NCI-H1930 (cell line): ENCODE results near the gene PPP2R2B.
"Not testable (repeated sequence)": the region's sequence is repeated elsewhere in the genome, so short reads cannot be mapped to it uniquely, and the experiment has no call there.

Experiments
- DNase-seq, 2 experiments: peaks; one replicate each; lab custom pipeline; 2025; lab: John Stamatoyannopoulos, UW

PPP2R2B gene

GRCh38 chr5:146744068-146744745 lies 134.3 kb downstream of the PPP2R2B start:
- DNase-seq = no peak

DNA sequence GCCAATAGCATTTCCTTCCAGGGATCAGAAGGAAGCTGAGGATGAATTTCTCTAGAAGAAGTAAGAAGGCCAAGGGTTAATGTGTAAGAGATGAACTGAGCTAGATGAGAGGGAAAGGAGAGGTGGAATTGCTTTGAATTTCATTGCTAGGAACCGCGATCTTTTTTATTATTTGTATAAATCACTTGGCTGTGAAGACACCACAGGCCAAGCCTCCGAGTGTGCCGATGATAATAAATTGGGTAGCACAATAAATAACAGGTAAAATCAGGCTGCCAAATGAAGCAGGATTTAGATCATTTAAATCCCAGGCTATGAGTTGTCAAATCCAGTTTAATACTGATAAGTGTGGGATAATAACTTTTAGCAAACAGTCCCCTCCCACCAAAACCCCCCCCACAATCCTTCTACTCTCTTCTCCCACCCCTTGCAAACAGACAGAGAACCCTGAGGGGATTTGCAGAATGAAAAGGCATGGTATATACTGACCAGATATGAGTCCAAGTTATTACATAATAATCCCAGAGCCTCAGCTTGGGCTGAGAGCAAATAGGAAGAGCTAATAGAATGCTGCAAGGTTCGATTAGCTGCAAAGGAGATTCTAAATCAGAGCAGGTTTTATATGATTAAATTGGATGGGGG lies 143.5 kb downstream of the PPP2R2B start:
- no peak for DNase-seq

GRCh38 chr5:146732962-146733361 lies 145.6 kb downstream of the PPP2R2B start:
- DNase-seq = no peak

GRCh38 chr5:146731909-146732659 lies 146.5 kb downstream of the PPP2R2B start:
- DNase-seq = no peak

DNA sequence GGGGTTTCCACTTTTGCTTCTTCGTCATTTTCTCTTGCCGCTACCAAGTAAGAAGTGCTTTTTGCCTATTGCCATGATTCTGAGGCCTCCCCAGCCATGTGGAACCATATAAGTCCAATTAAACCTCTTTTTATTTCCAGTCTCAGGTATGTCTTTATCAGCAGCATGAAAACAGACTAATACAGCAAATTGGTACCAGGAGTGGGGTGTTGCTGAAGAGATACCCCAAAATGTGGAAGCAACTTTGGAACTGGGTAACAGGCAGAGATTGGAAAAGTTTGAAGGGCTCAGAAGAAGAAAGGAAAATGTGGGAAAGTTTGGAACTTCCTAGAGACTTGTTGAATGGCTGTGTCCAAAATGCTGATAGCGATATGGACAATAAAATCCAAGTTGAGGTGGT lies 149.8 kb downstream of the PPP2R2B start:
- not testable (repeated sequence) for DNase-seq

DNA sequence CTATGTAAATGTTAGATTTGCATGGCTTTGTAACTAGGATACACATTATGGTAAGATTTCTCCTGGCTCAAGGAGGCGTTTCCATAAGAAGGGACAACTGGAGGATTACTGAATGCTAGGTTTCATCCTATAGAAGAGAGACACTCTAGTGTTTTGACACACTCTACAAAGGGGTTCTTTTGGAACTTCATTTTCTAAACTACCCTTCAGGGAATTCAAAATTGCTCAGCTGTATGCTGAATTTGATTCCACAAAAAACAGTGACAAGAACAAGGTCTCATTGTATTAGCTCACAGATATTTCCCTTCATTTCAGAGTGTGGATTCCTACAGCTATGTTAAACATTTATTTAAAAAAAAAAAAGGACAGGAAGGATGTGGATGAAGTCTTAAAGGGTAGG lies 151.7 kb downstream of the PPP2R2B start:
- DNase-seq = no peak

- no peak for DNase-seq
Measured at GRCh38 chr5:146726020-146726419, 152.5 kb downstream of the PPP2R2B start.

DNA sequence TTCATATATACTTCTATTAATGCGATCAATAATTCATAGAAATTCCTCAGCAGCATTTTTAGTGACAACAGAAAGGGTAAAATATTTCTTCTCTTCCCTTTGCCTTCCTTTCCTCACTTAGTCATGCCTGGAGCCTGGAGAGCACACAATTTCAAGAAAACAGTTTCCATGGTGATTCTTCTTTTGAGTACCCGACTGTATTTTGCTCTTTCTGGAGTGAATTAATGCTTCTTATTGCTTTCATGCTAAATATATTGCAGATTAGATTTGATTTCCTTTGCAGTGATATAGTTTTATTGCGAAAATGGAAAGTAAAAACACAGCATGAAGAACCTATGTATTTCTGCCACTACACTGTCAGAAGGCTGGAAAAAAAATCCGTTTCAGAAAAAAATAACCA lies 153.5 kb downstream of the PPP2R2B start:
- no peak for DNase-seq

DNA sequence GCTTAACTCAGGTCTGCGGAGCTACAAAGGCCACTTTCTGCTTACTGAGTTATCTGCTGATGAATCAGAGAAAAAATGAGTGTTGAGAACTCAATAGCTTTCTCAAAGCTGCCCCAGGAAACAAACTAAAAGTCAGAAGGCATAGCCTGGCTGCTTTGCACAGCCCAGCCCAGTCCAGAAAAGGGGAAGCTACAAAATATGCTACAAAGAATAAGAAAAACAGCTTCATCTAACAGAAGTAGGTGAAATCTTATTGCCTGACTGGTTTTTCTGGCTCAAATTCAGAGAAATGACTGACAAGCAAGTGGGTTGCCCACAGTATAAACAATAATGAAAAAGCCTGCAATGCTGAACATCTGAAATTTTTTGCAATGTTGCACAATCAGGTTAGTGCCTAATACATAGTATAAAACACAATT lies 156.2 kb downstream of the PPP2R2B start:
- no peak for DNase-seq

DNA sequence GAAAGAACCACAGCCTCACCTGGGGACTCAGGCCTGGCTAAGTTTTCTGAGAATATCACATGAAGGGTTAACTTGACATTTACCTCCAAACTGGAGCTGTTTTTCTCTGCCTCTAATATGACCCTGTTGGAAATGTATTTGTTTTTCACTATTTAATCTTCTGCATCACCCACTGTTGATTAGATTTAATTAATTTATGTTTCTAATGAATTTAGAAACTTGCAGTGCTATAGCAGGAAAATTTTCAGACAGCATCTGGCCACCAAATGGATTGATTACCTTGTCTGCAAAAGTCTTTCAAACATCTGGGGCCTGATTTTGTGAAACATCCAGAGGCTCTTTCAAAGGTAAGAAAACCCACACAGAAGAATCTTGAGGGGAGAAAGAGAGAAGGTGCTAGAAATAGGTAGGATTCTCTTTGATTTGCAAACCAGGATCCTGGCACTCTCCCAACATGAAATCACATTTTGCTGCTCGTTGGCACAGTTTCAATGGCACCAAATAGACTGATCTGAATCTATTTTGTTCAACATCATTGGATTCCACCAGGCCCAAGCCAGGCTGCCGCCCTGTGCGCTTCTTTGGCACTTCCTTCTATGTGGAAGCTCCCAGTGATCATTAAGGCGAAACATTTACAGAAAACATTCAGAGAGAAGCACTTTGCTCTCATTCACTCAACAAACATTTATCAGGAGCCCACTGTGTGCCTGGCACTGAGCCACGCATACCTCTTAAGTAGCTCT lies 157.3 kb downstream of the PPP2R2B start:
- no peak for DNase-seq

- no peak for DNase-seq
Measured at GRCh38 chr5:146720107-146720506, 158.4 kb downstream of the PPP2R2B start.

GRCh38 chr5:146719179-146719578 lies 159.4 kb downstream of the PPP2R2B start:
- no peak for DNase-seq

GRCh38 chr5:146718609-146719008 lies 159.9 kb downstream of the PPP2R2B start:
- DNase-seq = no peak

DNA sequence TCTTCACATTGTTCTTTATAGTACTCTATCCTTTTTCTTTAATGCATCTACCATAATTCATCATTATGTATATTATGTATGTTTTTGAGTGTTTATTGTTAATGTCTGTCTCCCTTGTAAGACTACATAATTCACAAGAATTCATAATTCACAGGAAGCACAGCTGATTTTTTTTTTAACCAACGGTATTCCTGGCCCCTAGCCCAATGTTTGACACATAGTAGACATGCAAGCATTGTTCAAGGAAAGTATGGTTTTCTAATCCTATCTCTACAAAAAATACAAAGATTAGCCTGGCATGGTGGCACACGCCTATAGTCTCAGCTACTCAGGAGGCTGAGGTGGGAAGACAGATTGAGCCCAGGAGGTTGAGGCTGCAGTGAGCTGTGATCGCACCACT lies 160.6 kb downstream of the PPP2R2B start:
- no peak for DNase-seq

- no peak for DNase-seq
Measured at GRCh38 chr5:146716636-146717035, 161.9 kb downstream of the PPP2R2B start.

- DNase-seq = no peak
Measured at GRCh38 chr5:146710348-146710747, 168.2 kb downstream of the PPP2R2B start.

- DNase-seq = no peak
Measured at GRCh38 chr5:146707316-146707715, 171.2 kb downstream of the PPP2R2B start.

- DNase-seq = no peak
Measured at GRCh38 chr5:146706321-146706972, 172.1 kb downstream of the PPP2R2B start.

DNA sequence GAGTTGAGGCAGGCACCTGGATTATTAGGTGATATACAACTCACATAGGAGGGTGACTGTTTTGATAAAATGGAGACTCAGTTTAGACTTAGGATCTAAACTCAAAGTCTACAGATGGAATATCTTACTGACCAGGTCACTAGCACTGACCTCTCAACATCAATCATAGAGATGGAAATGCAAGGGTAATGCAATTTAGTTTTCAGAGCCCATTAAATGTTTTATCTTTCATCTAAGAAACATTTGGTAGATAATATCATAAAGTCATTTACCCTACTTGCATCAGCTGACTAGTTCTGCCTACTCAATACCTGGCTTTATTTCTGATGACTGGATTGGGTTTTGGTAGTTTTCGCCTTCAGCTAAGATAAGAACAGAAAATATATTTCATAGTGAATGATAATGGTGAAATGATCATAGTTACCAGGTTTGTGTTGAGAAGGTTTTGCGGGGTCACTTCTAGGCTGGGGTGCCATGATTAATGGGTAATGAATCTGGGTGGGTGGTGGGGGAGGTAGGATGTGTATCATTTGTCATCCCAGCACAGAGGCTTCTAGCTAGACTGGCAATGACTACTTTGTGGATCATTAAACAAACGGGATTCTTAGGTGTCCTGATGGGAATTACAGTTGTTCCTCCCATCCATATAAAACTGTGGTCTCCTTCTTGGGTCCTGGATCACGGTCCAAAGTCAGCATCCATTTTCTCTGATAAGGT lies 173.4 kb downstream of the PPP2R2B start:
- DNase-seq = no peak

DNA sequence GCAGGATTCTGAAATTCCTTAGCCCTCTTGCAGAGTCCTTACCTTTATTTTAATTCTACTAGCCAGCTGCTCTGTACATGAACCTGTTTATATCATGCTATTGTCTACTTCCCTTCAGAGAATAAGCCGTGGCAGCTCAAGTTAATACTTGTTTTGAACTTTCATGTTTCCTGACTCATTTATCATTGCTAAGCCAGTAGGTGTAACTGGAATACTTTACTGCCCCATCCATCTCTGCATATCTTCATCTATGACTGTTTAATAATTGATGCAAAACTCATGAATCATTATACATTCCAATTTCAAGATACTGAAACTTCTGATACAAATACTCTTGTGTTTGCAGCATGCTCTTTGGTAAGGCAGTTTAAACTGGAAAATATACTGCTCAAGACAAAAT lies 174.7 kb downstream of the PPP2R2B start:
- no peak for DNase-seq

GRCh38 chr5:146703499-146703898 lies 175.1 kb downstream of the PPP2R2B start:
- no peak for DNase-seq
